HG03097 (cell line): Measurements from ENCODE around the gene KCND1.

Source experiments
- ATAC-seq: cut with Tn5 transposase; IDR thresholded peaks from one replicate; pipeline ENCODE4 v1.9.1; 2021; ENCODE audit not compliant: unreplicated experiment, low FRiP score

KCND1 gene

GRCh38 chrX:48914593-48915493 lies 56.8 kb downstream of the KCND1 start:
- no peak for ATAC-seq

DNA sequence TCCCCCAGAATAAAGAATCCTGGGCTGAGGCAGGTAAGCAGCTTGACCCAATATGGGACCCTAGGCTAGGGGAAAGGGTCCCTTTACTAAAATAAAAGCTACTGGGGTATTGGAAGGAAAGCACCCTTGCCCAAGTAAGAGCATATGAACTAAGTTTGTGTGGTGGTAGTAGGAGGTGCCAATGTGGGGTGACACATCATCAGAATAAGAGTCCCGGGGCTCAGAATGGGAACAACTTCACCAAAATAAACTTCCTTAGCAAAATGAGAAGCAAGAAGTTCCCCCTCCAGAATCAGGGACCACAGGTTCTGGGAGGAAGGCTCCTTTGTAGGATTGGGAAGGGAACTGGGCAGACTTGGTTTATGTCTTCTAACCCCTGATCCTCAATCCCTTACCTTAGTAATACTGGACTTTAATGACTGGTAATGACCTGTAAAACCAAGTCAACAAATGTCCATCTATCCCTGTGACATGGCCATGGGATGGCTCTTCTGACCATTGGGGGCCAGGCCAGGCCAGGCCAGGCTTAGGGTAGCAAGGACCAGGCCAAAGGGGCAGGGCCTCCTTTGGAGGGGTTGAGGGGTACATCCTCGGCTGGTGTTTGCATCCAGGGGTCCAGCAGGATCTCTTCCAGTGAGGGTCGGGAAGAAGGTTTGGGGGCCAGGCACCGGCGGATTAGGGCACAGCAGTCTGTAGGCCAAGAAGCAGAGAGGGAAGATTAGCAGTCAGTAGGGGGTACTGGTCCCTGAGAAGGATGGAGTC lies 57.9 kb downstream of the KCND1 start:
- no peak for ATAC-seq

- peak; percentile 38 for ATAC-seq
These were observed 60.0 kb downstream of the KCND1 start, which contains the start of gene SLC35A2 for GRCh38 chrX:48911412-48912182. TSS of gene SLC35A2 (minus strand) at chrX:48911646. CDS start at chrX:48911636, 10 bp downstream.
